Spinal cord (tissue), 4 donors: ENCODE measurements around the gene COG6. TPM values are rescaled to one million over a fixed set of nuclear protein-coding genes. Genes with fewer than 3 reads are reported as not detected.

Experiments used
- polyA plus RNA-seq, 2 donors: library from polyadenylated mRNA; unstranded; fragments of 120-200 nt; gene quantifications; one replicate each; pipeline ENCODE4 v1.2.1, GENCODE V29; 2013; ENCODE audit not compliant: insufficient read length in 2 of 2
- small RNA-seq: library from RNA; depleted of rRNA; stranded (forward); fragments of <200 nt; gene quantifications from one replicate; pipeline ENCODE3, GENCODE V24; 2014; ENCODE audit warnings: low replicate concordance
- total RNA-seq, 2 donors: library from RNA; depleted of rRNA in 1 of 2; stranded (reverse); fragments of 120-200 nt in 1 of 2; fragments of >200 nt in 1 of 2; gene quantifications; one replicate each; pipeline versions ENCODE4 v1.2.3 to v1.2.4, GENCODE V29; 2013 to 2014

The COG6 gene
- total and polyA plus RNA-seq, 4 donors, result 23.4 to 48.9 (median 33.6) TPM

Small RNAs within 50 kb of the gene (small RNA-seq; reads per million reads assigned to genes)
- not detected for gene MIR4305
- gene RNY4P14, result 0.14 reads per million

Other genes starting within 250 kb of the COG6 start
- gene LHFPL6, start 52.5 kb upstream of the COG6 start, total RNA-seq, result 100 to 1,000 TPM in 1 of 2 donors, 10 to 100 TPM in 1; 66.5 to 190 TPM
- gene LHFPL6, start 52.5 kb upstream of the COG6 start, polyA plus RNA-seq, result 10 to 100 TPM; 49.6 to 66.3 TPM